GM19043 (cell line): ENCODE data around the gene ZNF471.

Experiments
- ATAC-seq: cut with Tn5 transposase; IDR thresholded peaks from one replicate; pipeline ENCODE4 v1.9.1; 2021; ENCODE audit warnings: low read depth; ENCODE audit not compliant: unreplicated experiment

ZNF471 gene

GRCh38 chr19:56572589-56572988 is 64.9 kb downstream of the ZNF471 start:
- ATAC-seq, result no peak

GRCh38 chr19:56573914-56574313 is 66.3 kb downstream of the ZNF471 start:
- no peak for ATAC-seq

- no peak for ATAC-seq
Observed at GRCh38 chr19:56577719-56578602, 70.3 kb downstream of the ZNF471 start.
